Measurements from ENCODE around the gene POLD1.
"Not testable (repeated sequence)": the region's sequence is repeated elsewhere in the genome, so short reads cannot be mapped to it uniquely, and the experiment has no call there.

POLD1 gene

DNA sequence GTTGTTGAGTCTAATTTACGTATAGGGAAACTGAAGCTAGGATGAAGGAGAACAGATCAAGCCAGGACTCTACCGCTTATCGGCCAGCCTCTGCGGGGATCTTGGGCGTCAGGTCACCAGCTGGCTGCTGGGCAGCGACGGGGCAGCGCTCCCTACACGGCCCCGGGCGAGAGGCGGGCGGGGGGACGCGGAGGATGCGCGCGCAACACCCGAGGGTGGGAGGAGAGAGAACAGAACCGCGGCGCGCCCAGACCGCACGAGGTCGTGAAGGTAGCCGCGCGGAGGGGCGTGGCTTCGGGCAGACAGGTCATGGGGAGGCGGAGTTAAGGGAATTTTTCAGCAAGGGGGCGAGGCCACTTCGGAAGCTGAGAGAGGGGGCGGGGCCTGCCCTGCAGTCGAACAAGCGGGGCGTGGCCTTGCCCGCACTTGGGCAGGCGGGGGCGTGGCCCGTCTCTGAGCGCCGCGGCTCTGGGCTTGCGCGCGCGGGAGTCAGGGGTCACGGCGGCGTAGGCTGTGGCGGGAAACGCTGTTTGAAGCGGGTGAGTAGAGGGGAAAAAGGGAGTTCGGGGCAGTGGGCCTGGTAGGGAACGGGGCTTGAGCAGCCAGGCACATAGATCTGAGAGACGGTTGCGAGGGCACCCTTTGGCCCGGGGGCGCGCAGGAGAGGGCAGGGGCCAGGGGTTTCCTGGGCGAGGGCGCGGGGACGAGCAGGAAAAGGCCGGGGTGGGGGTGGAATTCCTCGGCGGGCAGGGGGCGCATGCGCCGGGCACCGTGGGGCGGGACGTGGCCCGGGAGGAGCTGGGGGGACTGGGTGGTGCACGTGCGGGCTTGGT is at the start of gene POLD1:
Gene POLD1 (plus strand): TSS at position 496 of the 833 bp plus-strand sequence. CDS start 14,505 bp downstream, outside the sequence.
- DNase-seq (ENCODE audit: low spot score) = peak; percentile 99

DNA sequence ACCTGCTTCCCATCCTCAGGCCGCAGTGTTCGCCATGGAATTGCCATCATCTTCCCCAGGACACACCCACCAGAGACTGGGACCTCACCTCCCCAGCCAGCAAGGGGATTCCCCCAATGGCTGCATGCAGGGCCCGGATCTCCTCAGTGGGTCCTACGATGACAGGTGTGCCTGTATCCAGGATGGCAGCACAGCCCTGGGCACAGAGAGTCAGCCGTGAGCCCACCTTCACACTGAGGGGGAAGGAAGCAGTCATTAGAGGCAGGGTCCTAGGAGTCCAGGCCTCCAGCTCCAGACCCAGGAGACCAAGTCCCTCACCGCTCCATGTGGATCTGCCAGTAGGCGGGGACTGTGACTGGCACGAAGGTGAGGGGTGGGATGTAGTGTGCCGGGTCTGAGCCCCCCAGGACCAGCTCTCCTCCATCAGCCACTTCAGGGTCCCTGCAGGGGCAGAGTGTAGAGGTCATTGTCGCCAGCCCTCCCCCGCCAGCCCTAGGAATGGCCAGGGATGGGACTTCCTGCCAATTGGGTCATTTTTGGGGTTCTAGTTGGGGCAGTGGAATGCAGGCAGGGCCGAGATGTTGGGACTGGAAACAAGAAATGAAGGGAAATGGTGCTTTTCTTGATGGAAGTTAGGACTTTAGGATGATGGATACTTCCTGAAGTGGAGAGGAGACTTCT is 49.3 kb upstream of the POLD1 start:
- DNase-seq (ENCODE audit: low spot score) = no peak

DNA sequence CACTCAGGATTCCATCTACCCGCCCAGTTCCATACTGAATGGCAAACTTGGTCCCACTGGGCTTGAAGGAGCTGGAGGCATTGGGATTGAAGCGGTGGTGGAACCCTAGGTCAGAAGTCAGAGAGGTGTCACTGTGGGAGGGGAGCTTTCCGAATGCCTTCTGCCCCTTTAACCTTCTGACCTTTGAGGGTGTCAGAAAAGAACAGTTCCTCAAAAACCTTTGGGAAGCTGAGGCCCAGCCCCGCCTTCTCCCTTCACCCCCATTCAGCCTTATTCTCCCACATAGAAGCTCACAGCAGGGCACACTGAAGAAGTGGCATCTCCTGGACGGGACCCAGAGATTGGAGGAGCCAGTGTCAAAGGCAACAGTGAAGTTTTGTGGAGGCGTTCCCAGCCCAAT is 47.1 kb upstream of the POLD1 start:
- not testable (repeated sequence) for DNase-seq (ENCODE audit: low spot score)

DNA sequence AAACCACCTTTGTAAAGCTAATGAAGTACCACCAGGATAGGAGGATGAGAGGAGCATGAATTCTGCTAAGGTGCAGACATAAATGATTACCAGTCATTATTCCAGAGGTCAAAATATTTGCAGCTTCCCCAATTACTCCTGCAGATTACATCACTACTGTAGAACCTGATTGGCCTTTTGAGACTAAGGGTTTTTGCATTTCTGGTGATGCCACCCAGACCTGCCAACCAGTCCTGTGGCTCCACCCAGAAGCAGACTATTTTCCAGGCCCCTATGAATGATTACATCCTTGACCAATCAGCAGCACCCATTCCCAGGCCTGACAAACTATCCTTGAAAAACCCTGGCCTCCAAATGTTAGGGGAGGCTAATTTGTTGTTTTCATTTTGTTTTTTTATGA is 43.8 kb upstream of the POLD1 start:
- no peak for DNase-seq (ENCODE audit: low spot score)

DNA sequence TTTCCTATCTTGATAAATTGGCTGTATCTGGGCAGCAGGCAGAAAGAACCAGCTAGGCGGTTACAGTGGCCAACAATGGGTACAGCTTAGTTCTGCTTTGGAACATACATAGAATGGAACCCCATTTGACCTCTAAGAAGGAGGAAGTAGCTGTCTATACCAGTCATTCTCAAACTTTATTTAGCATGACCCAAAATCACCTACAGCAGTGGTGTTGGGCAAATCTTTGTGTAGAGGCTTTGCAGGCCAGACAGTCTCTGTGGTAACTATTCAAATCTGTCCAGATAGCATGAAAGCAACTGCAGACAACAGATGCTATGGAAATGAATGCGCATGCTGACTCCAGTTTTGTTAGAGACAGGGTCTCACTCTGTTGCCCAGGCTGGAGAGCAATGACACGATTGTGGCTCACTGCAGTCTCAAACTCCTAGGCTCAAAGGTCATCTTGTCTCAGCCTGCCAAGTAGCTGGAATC is 43.0 kb upstream of the POLD1 start:
- DNase-seq (ENCODE audit: low spot score) = no peak

DNA sequence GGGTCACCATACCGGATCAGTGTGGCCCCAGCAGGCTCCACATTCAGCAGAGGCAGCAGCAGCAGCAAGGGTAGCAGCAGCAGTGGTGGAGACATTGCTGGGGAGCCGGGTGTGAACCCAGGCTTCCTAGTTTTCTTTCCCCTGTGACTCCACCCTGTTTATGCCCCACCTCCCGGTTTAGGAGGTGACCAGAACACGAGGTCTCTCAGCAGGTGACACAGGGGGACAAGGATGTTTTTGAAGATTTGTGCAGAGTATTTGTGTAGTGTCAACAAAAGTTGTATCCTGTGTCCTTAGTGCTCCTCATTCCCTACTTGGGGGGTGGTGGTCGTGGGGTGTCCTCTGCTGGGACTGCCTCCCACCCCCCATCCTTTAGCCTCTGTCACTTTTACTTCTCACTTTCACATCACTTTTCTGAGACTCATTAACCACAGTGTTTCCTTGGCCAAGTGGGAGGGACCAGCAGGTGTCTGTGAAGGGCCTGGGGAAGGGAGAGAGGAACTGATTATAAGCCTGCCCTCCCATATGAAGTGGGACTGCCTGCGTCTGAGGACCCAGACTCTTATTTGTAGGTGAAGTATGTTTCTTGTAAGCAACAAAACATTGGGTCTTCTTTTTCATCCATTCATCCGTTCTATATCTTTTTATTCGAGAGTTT is 39.4 kb upstream of the POLD1 start:
- DNase-seq (ENCODE audit: low spot score) = no peak

DNA sequence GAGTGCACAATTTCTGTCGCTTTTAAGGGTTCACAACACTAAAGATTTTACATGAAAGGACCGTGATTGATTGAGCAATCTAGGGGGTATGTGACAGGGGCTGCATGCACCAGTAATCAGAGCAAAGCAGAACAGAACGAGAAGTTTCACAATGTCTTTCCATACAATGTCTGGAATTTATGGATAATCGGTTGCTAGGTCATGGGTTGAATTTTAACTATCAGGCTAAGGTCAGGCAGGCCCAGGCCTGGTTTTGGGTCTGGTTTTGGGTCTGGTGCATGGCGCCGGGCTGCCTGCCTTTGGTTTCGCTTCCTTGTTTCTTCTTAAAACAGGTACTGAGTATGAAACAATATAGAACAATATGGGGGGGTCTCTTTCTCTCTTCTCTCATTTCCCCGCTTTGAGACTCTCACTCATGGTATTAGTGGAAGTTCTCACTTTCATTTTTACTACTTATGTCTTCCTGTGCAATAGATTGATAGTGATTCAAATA is 37.0 kb upstream of the POLD1 start:
- not testable (repeated sequence) for DNase-seq (ENCODE audit: low spot score)

DNA sequence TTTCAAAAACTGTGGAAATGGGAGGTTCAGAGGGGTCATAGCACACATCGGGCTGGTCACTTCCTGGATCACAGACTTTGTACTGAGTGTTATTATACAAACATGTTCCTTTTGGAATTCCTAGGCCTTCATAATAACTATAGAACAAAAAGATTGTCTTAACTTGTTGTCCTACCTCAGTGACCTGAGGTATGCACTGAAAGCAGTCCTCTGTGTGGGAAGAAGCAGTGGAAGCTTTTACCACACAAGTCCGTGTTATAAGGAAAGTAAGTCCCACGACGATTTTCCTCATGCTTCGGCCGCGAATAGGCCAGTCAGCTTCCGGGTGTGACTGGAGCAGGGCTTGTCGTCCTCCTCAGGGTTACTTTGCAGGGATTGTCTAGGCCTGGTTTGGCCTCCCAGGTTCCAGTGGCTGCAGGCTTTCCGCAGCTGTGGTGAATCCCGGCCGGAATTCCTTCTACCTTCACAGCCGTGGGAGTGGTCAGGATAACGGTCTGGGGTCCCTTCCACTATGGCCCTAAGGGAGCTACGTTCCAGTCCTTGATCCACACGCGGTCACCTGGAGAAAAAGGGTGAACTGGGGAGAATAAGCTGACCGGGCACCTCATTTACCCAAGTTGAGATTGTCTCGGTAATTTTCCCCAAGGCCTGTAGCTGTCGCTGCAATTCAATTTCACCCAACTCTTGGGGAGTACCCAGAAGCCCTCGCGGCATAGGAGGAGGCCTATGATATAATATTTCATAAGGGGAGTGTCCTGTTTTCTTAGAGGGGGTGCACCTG is 34.7 kb upstream of the POLD1 start:
- no peak for DNase-seq (ENCODE audit: low spot score)

DNA sequence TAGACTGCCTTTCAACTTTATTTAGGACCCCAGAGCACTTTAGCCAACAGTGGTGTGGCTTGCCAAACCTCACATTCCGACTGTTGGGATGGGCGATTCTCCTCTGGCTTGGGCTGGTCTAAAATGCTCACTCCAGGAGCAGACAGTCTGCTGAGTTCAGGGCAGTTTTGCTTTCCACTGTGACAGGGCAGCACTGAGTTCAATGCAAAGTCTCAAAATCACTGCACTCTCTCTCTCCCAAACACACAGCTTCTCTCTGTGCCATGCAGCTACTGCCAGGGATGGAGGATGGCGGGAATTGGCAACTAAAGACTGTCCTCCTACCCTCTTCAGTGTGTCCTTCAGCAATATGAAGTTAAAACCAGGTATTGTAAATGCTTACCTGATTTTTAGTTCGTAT is 31.9 kb upstream of the POLD1 start:
- no peak for DNase-seq (ENCODE audit: low spot score)

DNA sequence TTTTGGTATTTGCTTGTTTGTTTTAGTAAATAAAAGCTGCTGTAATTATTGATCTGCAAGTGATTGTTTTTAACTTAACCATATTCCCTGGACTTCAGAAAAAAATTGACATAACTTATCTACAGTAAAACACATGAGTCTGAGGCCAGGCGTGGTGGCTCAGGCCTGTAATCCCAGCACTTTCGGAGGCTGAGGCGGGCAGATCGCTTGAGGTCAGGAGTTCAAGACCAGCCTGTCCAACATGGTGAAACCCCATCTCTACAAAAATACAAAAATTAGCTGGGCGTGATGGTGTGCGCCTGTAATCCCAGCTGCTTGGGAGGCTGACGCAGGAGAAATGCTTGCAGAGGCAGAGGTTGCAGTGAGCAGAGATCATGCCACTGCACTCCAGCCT is 30.7 kb upstream of the POLD1 start:
- DNase-seq (ENCODE audit: low spot score) = not testable (repeated sequence)

DNA sequence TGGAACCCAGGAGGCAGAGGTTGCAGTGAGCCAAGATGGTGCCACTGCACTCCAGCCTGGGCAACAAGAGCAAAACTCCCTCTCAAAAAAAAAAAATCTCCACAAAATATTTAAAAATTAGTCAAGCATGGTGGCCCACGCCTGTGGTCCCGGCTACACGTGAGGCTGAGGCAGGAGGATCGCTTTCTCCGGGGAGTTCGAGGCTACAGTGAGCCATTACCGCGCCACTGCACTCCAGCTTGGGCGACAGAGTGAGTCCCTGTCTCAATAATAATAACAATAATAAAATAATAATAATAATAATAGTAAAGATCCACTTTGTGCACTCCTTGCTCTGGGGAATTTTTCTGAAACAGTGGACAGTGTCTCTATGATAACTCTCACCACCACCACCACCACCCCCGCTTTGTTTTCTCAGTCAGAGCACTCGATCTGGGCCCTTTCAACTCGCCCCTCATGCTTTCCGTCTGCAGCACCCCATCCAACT is 27.4 kb upstream of the POLD1 start:
- DNase-seq (ENCODE audit: low spot score) = no peak

DNA sequence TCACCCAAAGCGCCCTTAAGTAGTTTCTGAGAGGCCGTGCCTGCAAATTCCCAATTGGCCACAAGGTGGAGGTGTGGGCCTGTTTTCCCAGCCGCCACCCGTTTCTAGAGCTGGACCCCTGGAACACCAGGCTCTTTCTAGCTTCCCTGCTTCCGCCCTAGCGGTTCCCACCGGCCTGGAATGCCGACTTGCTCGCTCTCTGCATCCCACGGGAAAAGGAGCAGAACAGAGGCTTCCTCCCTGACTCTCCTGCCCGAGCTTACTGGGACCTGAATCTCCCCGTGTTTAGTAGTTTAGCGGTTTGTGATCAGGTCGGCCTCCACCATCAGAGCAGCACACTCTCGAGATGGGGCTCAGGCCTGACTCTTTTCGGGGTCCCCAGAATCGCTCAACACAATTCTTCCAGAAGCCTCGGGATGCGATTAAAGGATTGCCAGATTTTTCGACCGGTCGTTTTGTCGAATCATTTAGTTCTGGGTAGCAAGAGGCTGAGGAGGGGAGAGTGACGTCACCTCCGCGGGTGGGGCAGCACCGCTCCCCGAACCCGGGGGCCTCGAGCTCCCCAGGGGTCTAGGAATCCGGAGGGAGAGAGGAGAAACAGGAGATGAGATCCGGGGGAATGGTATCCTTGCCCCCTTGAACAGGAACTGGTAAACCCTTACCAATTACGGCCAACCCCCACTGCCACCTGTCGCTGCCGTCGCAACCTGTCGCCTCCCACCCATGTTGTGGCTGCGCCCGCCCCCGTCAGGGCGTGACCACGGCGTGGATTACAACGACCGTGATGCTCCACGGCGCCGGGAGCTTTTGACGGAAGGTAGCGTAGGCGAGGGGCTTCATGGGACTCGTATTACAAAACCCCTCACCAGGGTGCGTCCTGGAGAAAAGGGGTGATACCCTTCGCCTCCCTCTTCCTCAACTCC is 26.7 kb upstream of the POLD1 start:
- DNase-seq (ENCODE audit: low spot score) = peak; percentile 84

DNA sequence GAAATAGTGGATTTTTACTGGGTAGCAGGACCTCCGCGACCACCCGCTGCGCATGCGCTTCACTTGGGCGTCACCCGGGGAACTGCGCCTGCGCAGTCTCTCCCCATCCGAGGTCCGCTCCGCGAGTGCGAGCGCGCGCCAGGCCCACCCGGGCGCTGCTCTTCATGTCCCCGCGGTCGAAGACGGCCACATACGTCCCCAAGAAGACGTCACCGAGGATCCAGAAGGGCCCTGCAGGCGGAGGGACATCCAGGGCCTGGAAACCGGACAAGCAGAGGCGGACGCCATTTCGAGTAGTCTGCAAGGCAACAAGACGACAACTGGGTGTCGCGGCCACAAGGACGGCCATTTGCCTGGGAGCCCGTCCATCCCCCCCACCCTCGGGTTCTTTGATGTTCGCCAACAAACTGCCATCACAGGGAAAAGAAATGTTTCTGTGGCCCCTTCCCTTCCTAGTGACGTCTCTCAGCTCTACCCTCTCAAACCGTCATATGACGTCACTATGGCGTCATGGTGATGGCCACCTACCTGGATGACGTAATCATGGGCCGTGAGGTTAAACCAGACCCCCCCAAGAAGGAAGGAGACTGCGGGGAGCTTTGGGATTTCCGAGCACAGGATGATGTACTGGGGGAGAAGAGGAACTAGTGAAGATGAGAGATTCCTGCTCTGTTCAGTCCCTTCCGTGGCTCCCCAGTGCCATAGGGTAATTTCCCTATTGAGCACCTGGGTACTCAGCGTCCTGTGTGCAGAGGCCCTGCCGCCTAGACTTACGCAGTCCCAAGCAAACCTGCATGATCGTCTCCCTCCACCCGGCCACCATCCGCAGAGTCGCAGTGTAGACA is 25.4 kb upstream of the POLD1 start:
- peak; percentile 76 for DNase-seq (ENCODE audit: low spot score)

DNA sequence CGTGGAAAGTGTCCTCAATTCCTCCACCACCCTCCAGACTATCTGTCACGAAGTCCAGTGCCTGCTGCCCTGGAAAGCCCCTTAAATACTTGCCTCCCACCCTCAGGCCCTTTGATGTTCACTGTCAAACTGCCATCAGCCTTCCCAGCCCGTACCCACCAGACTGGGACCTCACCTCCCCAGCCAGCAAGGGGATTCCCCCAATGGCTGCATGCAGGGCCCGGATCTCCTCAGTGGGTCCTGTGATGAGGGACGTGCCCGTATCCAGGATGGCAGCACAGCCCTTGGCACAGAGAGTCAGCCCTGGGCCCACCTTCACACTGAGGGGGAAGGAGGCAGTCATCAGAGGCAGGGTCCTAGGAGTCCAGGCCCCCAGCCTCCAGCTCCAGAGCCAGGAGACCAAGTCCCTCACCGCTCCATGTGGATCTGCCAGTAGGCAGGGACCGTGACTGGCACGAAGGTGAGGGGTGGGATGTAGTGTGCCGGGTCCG is 24.8 kb upstream of the POLD1 start:
- DNase-seq (ENCODE audit: low spot score) = no peak

DNA sequence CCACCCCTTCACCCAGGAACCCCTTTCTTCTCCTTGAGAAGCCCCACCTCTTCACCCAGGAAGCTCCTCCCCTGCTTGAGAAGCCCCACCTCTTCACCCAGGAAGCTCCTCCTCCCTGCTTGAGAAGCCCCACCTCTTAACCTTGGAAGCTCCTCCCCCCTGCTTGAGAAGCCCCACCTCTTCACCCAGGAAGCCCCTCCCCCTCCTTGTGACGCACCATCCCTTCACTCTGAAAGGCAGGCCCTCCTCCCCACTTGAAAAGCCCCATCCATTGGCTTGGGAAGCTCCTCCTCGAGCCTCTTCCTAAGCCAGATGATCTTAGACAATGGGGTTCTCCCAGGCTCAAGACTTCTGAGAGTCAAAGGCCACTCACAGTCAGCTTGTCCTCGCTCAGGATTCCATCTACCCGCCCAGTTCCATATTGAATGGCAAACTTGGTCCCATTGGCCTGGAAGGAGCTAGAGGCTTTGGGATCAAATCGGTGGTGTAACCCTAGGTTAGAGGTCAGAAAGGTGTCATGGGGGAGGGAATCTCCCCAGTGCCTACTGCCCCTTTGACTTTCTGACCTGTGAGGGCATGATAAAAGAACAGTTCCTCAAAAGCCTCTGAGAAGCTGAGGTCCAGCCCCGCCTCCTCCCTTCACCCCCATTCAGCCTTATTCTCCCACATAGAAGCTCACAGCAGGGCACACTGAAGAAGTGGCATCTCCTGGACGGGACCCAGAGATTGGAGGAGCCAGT is 22.7 kb upstream of the POLD1 start:
- DNase-seq (ENCODE audit: low spot score) = no peak

DNA sequence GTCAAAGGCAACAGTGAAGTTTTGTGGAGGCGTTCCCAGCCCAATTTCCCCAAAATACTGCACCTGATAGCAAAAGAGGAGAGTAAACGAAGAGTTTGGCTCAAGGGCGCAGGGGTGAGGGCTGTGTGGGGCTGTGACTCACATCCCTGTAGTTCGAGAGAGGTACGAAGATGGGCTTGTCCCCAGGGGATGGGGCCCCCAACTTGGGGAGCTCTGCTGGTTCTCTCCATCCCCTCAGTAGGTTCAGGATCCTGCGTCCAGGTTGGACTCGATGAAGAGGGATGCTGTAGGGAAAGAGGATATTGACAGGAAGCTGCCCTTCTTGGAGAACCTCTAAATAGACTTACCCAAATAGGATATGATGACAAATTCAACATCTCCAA is 22.1 kb upstream of the POLD1 start:
- no peak for DNase-seq (ENCODE audit: low spot score)

DNA sequence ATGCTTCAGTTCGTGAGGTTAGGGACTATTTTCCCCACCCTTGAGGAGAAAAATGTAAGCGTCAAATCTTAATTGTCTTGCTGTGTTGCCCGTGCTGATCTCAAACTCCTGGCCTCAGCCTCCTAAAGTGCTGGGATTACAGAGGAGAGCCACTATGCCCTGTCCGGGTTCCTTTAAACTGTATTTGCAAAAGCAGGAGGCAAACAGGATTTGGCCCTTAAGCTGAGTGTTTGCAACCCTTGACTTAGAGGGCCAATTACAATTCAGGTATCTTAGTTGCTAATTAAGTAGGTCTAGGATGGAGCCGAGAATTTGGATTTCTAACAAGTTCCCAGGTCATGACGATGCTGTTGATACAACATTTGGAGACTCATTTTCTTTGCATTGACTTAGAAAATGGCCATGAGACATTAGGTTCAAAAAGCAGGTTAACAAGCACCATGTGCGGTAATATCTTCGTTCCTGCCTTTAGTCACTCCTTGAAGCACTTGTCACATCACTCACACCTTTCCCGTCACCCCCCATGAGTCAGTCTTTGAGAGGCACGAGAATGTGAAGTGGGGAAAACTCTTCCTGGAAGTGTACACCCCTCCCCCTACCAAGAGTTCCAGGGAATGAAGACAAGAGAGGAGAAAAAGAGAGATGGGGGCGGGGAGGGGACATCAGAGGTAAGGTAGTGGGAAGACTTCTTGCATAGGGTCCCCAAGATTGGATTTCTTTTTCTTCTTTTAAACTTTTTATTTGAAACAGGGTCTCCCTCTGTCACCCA is 21.3 kb upstream of the POLD1 start:
- no peak for DNase-seq (ENCODE audit: low spot score)
